Activated CD8-positive, alpha-beta T cell treated with anti-CD3 and anti-CD28 coated beads for 36 hours (primary cell): Measurements from ENCODE around the gene NKAIN2. TPM values are rescaled to one million over a fixed set of nuclear protein-coding genes. Genes with fewer than 3 reads are reported as not detected.
"Not testable (repeated sequence)": the region's sequence is repeated elsewhere in the genome, so short reads cannot be mapped to it uniquely, and the experiment has no call there.

Source experiments
- ATAC-seq: fragments of 200-7000 bp; cut with Tn5 transposase; one replicate; pipeline ENCODE4 v1.10.0; 2021; ENCODE audit warnings: mild to moderate bottlenecking, moderate library complexity
- CTCF ChIA-PET: fragments of 350-600 bp; sonication (Branson Sonifier 250); formaldehyde crosslinking; loops from one replicate; lab custom pipeline; 2021; ENCODE audit warnings: antibody characterized with exemption; lab: Charles Lee
- POLR2A ChIA-PET: fragments of 350-600 bp; sonication (Branson Sonifier 250); formaldehyde crosslinking; loops from one replicate; lab custom pipeline; 2021; ENCODE audit warnings: antibody characterized with exemption; lab: Charles Lee
- DNase-seq: peaks from one replicate; pipeline ENCODE4 v3.0.0-alpha.2; 2020
- H3K27ac Mint-ChIP-seq: one replicate; pipeline ENCODE4 v1.8.0; 2021; ENCODE audit warnings: mild to moderate bottlenecking, mixed read lengths
- H3K27me3 Mint-ChIP-seq: one replicate; pipeline ENCODE4 v1.8.0; 2021; ENCODE audit warnings: mixed read lengths
- H3K36me3 Mint-ChIP-seq: one replicate; pipeline ENCODE4 v1.8.0; 2021; ENCODE audit warnings: low read depth, mixed read lengths
- H3K4me1 Mint-ChIP-seq: one replicate; pipeline ENCODE4 v1.8.0; 2021; ENCODE audit warnings: low read depth, mixed read lengths
- H3K4me3 Mint-ChIP-seq: one replicate; pipeline ENCODE4 v1.8.0; 2021; ENCODE audit warnings: mild to moderate bottlenecking, moderate library complexity, mixed read lengths
- H3K9me3 Mint-ChIP-seq: one replicate; pipeline ENCODE4 v1.8.0; 2021; ENCODE audit warnings: mixed read lengths
- CTCF ChIP-seq: fragments of 200-600 bp; IDR thresholded peaks from one replicate; pipeline ENCODE4 v1.8.0; 2022; ENCODE audit warnings: antibody characterized with exemption, mild to moderate bottlenecking
- intact Hi-C: fragments of 100-400 bp; cut with micrococcal nuclease; formaldehyde crosslinking; loops from one replicate; pipeline ENCODE4 v1.10.0; 2022
- total RNA-seq, 2 experiments: library from RNA; stranded (reverse); gene quantifications; one replicate each; pipeline ENCODE4 v1.2.3, GENCODE V29; 2021

NKAIN2 gene
- total RNA-seq, 2 experiments from 2014 or later: not detected

GRCh38 chr6:124393536-124393935, 589.9 kb downstream of the NKAIN2 start:
- Mint-ChIP-seq H3K9me3 (no peaks in the 10 kb centered on the region), H3K36me3 (no peaks in the 10 kb centered on the region), H3K4me3 (no peak overlapping the region), H3K4me1 (no peaks in the 10 kb centered on the region), H3K27me3 (no peaks in the 10 kb centered on the region), H3K27ac (no peak overlapping the region)
- ChIA-PET CTCF (no interaction called here), POLR2A (no interaction called here)
- DNase-seq (no peak), ATAC-seq (no peak)
- intact Hi-C loops: no loop called here
- TF ChIP-seq CTCF: no peak

- no peak for DNase-seq
- no peaks in the 10 kb centered on the region for H3K36me3 Mint-ChIP-seq
These were observed 592.7 kb downstream of the NKAIN2 start for GRCh38 chr6:124396361-124396760.

GRCh38 chr6:124400261-124400999, 596.8 kb downstream of the NKAIN2 start:
- DNase-seq (no peak), ATAC-seq (no peak)
- no peaks in the 10 kb centered on the region for H3K4me1 Mint-ChIP-seq
- H3K27ac Mint-ChIP-seq: no peak overlapping the region
- H3K27me3 Mint-ChIP-seq: no peaks in the 10 kb centered on the region
- no peaks in the 10 kb centered on the region for H3K9me3 Mint-ChIP-seq
- intact Hi-C loops: no loop called here
- ChIA-PET CTCF (no interaction called here), POLR2A (no interaction called here)
- TF ChIP-seq CTCF: no peak
- no peak overlapping the region for H3K4me3 Mint-ChIP-seq
- H3K36me3 Mint-ChIP-seq: no peaks in the 10 kb centered on the region

More at GRCh38 chr6:124396361-124396760, 592.7 kb downstream of the NKAIN2 start:
- no peak for TF ChIP-seq CTCF
- no peak for ATAC-seq
- Mint-ChIP-seq H3K27ac (no peak overlapping the region), H3K27me3 (no peaks in the 10 kb centered on the region), H3K4me3 (no peak overlapping the region), H3K9me3 (no peaks in the 10 kb centered on the region), H3K4me1 (no peaks in the 10 kb centered on the region)
- intact Hi-C loops: no loop called here
- ChIA-PET CTCF (no interaction called here), POLR2A (no interaction called here)

- ATAC-seq, POLR2A ChIA-PET, H3K27ac Mint-ChIP-seq, H3K4me1 Mint-ChIP-seq, H3K27me3 Mint-ChIP-seq, H3K9me3 Mint-ChIP-seq, CTCF ChIA-PET, H3K4me3 Mint-ChIP-seq, H3K36me3 Mint-ChIP-seq, DNase-seq, intact Hi-C loops: not testable (repeated sequence)
These were observed 606.8 kb downstream of the NKAIN2 start for GRCh38 chr6:124410425-124410824.

GRCh38 chr6:124412657-124413056, 609.0 kb downstream of the NKAIN2 start:
- H3K27ac Mint-ChIP-seq, CTCF ChIA-PET, DNase-seq, POLR2A ChIA-PET, H3K36me3 Mint-ChIP-seq, ATAC-seq, H3K27me3 Mint-ChIP-seq, H3K4me3 Mint-ChIP-seq, H3K9me3 Mint-ChIP-seq, intact Hi-C loops, H3K4me1 Mint-ChIP-seq: not testable (repeated sequence)

- no peak for TF ChIP-seq CTCF
- H3K9me3 Mint-ChIP-seq: peaks cover 2% of the 10 kb centered on the region
- intact Hi-C loops: no loop called here
- no peaks in the 10 kb centered on the region for H3K4me1 Mint-ChIP-seq
- POLR2A ChIA-PET: no interaction called here
- ATAC-seq (no peak), DNase-seq (no peak)
- no peak overlapping the region for H3K4me3 Mint-ChIP-seq
- no peak overlapping the region for H3K27ac Mint-ChIP-seq
- no peaks in the 10 kb centered on the region for H3K27me3 Mint-ChIP-seq
- CTCF ChIA-PET: no interaction called here
- H3K36me3 Mint-ChIP-seq: no peaks in the 10 kb centered on the region
These were observed 616.6 kb downstream of the NKAIN2 start for GRCh38 chr6:124420116-124420840.
